OCI-LY1 (cell line): ENCODE data around the gene CD300C.

Experiments
- H2AFZ ChIP-seq: fragments of 200-600 bp; sonication (generic), shearing (Covaris generic); 2 replicates; pipeline ENCODE4 v1.6.0; 2014; ENCODE audit warnings: antibody characterized with exemption, mild to moderate bottlenecking, low read length
- H3F3A ChIP-seq: fragments of 200-600 bp; sonication (generic), shearing (Covaris generic); 2 replicates; pipeline ENCODE4 v1.6.0; 2014; ENCODE audit warnings: mild to moderate bottlenecking, antibody characterized with exemption, low read length, moderate library complexity; ENCODE audit not compliant: insufficient read depth
- H3K27ac ChIP-seq: fragments of 200-600 bp; sonication (generic); 2 replicates; pipeline ENCODE4 v1.5.1; 2014; ENCODE audit warnings: low read length, mixed run types, mild to moderate bottlenecking, low read depth; ENCODE audit not compliant: poor library complexity, severe bottlenecking
- H3K27me3 ChIP-seq: fragments of 200-600 bp; sonication (generic); 2 replicates; pipeline ENCODE4 v1.6.0; 2014; ENCODE audit warnings: antibody characterized with exemption, mild to moderate bottlenecking, low read length, moderate library complexity; ENCODE audit not compliant: insufficient read depth
- H3K36me3 ChIP-seq: fragments of 200-600 bp; sonication (generic); 2 replicates; pipeline ENCODE4 v1.6.1; 2014; ENCODE audit warnings: mild to moderate bottlenecking, antibody characterized with exemption, low read length, moderate library complexity, mixed read lengths; ENCODE audit not compliant: insufficient read depth
- H3K4me1 ChIP-seq: fragments of 200-600 bp; sonication (generic); 2 replicates; pipeline ENCODE4 v1.5.1; 2014; ENCODE audit warnings: mild to moderate bottlenecking, low read length, moderate library complexity; ENCODE audit not compliant: insufficient read depth, severe bottlenecking
- H3K4me2 ChIP-seq: fragments of 200-600 bp; sonication (generic), shearing (Covaris generic); 2 replicates; pipeline ENCODE4 v1.6.1; 2014; ENCODE audit warnings: low read length
- H3K4me3 ChIP-seq: fragments of 200-600 bp; sonication (generic); 2 replicates; pipeline ENCODE4 v1.5.1; 2014; ENCODE audit warnings: low read length, low read depth, mild to moderate bottlenecking, mixed read lengths; ENCODE audit not compliant: poor library complexity, severe bottlenecking
- H3K79me2 ChIP-seq: fragments of 200-600 bp; shearing (Covaris generic); 2 replicates; pipeline ENCODE4 v1.6.1; 2016; ENCODE audit warnings: mixed run types, low read length, mixed read lengths; ENCODE audit not compliant: insufficient read depth
- H3K9ac ChIP-seq: fragments of 200-600 bp; sonication (generic), shearing (Covaris generic); 2 replicates; pipeline ENCODE4 v1.6.1; 2014; ENCODE audit warnings: mild to moderate bottlenecking, low read length, mixed read lengths
- H3K9me2 ChIP-seq: fragments of 200-600 bp; sonication (generic), shearing (Covaris generic); 2 replicates; pipeline ENCODE4 v1.6.1; 2014; ENCODE audit warnings: low read depth, mild to moderate bottlenecking, low read length, mixed read lengths
- H3K9me3 ChIP-seq: fragments of 200-600 bp; shearing (Covaris generic); 2 replicates; pipeline ENCODE4 v1.6.1; 2014; ENCODE audit warnings: low read length, mixed read lengths
- H4K20me1 ChIP-seq: fragments of 200-600 bp; sonication (generic), shearing (Covaris generic); 2 replicates; pipeline ENCODE4 v1.6.0; 2016; ENCODE audit warnings: mild to moderate bottlenecking, low read length; ENCODE audit not compliant: insufficient read depth
- EZH2 ChIP-seq: fragments of 200-600 bp; sonication (generic), shearing (Covaris generic); IDR thresholded peaks from 2 replicates; pipeline ENCODE4 v1.8.0; 2017; ENCODE audit warnings: borderline replicate concordance, mixed run types, mild to moderate bottlenecking, antibody characterized with exemption, low read length, moderate library complexity, mixed read lengths
- TF ChIP-seq, protein P1 (sequence below): fragments of 200-600 bp; sonication (generic), shearing (Covaris generic); IDR thresholded peaks from 2 replicates; pipeline ENCODE4 v1.5.1; 2017; ENCODE audit warnings: mild to moderate bottlenecking, antibody characterized with exemption, low read length, moderate library complexity, mixed read lengths

The CD300C gene

GRCh38 chr17:74522381-74523105 lies 23.4 kb downstream of the CD300C start:
- H3K4me3 ChIP-seq, result no peak overlapping the region
- H3K9ac ChIP-seq, result no peak overlapping the region

DNA sequence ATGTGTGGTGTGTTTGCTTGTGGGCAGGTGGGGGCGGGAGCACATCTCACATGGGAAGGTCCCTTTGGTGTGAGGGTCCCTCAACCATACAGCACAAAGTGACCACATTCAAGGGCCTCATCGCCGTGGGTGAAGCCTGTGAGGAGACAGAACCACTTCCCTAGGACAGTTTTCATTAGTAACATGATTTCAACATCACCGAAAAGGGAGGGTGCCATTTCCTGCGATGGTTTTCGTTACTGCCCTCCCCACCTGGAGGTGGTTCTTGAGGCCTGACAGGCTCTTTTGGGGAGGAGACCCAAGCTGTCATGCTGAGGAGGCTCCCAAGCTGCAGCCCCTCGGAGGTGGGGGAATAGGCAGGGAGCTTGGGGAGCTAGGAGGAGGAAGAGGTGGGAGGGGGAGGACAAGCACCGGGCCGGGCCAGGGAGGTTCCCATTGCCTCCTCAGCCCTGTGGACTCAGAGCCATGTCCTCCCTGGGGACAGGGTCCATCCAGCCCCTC lies 24.2 kb downstream of the CD300C start:
- Histone ChIP-seq H3F3A (no peaks in the 10 kb centered on the region), H3K4me1 (no peaks in the 10 kb centered on the region), H3K9me3 (no peaks in the 10 kb centered on the region), H3K27ac (no peak overlapping the region), H3K36me3 (no peaks in the 10 kb centered on the region), H3K9me2 (no peaks in the 10 kb centered on the region), H3K4me2 (no peak overlapping the region), H3K79me2 (no peaks in the 10 kb centered on the region), H3K9ac (no peak overlapping the region), H3K4me3 (no peak overlapping the region), H4K20me1 (no peaks in the 10 kb centered on the region), H3K27me3 (no peaks in the 10 kb centered on the region), H2AFZ (no peak overlapping the region)
- TF ChIP-seq EZH2, result no peak
- TF ChIP-seq, protein P1, sequence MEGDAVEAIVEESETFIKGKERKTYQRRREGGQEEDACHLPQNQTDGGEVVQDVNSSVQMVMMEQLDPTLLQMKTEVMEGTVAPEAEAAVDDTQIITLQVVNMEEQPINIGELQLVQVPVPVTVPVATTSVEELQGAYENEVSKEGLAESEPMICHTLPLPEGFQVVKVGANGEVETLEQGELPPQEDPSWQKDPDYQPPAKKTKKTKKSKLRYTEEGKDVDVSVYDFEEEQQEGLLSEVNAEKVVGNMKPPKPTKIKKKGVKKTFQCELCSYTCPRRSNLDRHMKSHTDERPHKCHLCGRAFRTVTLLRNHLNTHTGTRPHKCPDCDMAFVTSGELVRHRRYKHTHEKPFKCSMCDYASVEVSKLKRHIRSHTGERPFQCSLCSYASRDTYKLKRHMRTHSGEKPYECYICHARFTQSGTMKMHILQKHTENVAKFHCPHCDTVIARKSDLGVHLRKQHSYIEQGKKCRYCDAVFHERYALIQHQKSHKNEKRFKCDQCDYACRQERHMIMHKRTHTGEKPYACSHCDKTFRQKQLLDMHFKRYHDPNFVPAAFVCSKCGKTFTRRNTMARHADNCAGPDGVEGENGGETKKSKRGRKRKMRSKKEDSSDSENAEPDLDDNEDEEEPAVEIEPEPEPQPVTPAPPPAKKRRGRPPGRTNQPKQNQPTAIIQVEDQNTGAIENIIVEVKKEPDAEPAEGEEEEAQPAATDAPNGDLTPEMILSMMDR, result no peak

More at GRCh38 chr17:74522381-74523105, 23.4 kb downstream of the CD300C start:
- Histone ChIP-seq H3K4me1 (no peaks in the 10 kb centered on the region), H4K20me1 (no peaks in the 10 kb centered on the region), H2AFZ (no peak overlapping the region), H3F3A (no peaks in the 10 kb centered on the region), H3K9me3 (no peaks in the 10 kb centered on the region), H3K79me2 (no peaks in the 10 kb centered on the region), H3K27me3 (no peaks in the 10 kb centered on the region), H3K27ac (no peak overlapping the region), H3K4me2 (no peak overlapping the region), H3K9me2 (no peaks in the 10 kb centered on the region), H3K36me3 (no peaks in the 10 kb centered on the region)
- TF ChIP-seq, protein P1, result no peak
- TF ChIP-seq EZH2, result no peak

- Histone ChIP-seq H2AFZ (no peak overlapping the region), H3K4me2 (no peak overlapping the region), H3K4me3 (no peak overlapping the region), H3F3A (no peaks in the 10 kb centered on the region), H3K27me3 (no peaks in the 10 kb centered on the region), H3K79me2 (no peaks in the 10 kb centered on the region), H4K20me1 (no peaks in the 10 kb centered on the region), H3K9ac (no peak overlapping the region), H3K36me3 (no peaks in the 10 kb centered on the region), H3K9me2 (no peaks in the 10 kb centered on the region), H3K27ac (no peak overlapping the region), H3K4me1 (no peaks in the 10 kb centered on the region), H3K9me3 (no peaks in the 10 kb centered on the region)
- TF ChIP-seq, protein P1, result no peak
- TF ChIP-seq EZH2, result no peak
Measured at GRCh38 chr17:74520790-74521480, 25.0 kb downstream of the CD300C start.
